ENCODE measurements around the gene PDZD4. TPM values are rescaled to one million over a fixed set of nuclear protein-coding genes. Genes with fewer than 3 reads are reported as not detected.
A peak's percentile ranks its signal among the peaks of the same experiment; 100 is the strongest.

Gene PDZD4
- total RNA-seq, 1 donor: under 0.01 TPM

- H3K4me2 ChIP-seq (ENCODE audit: insufficient read depth, low read length): no peak overlapping the region
- H3K4me3 ChIP-seq (ENCODE audit: insufficient read depth, low read length): no peak overlapping the region
- DNase-seq (ENCODE audit: insufficient read length, low spot score, missing footprints): peak; percentile 89
- TF ChIP-seq CTCF (IDR thresholded peaks at IDR 0.05; ENCODE audit: extremely low read depth, low read depth, low read length): no peak
- H2AFZ ChIP-seq (ENCODE audit: low read length): no peak overlapping the region
- H3K27ac ChIP-seq (ENCODE audit: low read depth, low read length): no peak overlapping the region
- H3K4me1 ChIP-seq (ENCODE audit: insufficient read depth, low read length): peaks cover 5% of the 10 kb centered on the region
- H3K79me2 ChIP-seq (ENCODE audit: insufficient read depth, low read length): peaks cover under 1% of the 10 kb centered on the region
- H4K20me1 ChIP-seq (ENCODE audit: insufficient read depth, low read length): peaks cover 5% of the 10 kb centered on the region
- H3K36me3 ChIP-seq (ENCODE audit: insufficient read depth, low read length): no peaks in the 10 kb centered on the region
- H3K27me3 ChIP-seq (ENCODE audit: insufficient read depth, low read length): no peaks in the 10 kb centered on the region
- no peaks in the 10 kb centered on the region for H3K9me3 ChIP-seq (ENCODE audit: low read depth, low read length)
Measured at GRCh38 chrX:153769865-153770600, 60.3 kb downstream of the PDZD4 start.

- Histone ChIP-seq H3K79me2 (ENCODE audit: insufficient read depth, low read length) (peaks cover 6% of the 10 kb centered on the region), H3K4me3 (ENCODE audit: insufficient read depth, low read length) (no peak overlapping the region), H3K9me3 (ENCODE audit: low read depth, low read length) (no peaks in the 10 kb centered on the region), H3K4me1 (ENCODE audit: insufficient read depth, low read length) (peaks cover 5% of the 10 kb centered on the region), H3K4me2 (ENCODE audit: insufficient read depth, low read length) (no peak overlapping the region), H4K20me1 (ENCODE audit: insufficient read depth, low read length) (peaks cover 5% of the 10 kb centered on the region), H3K36me3 (ENCODE audit: insufficient read depth, low read length) (no peaks in the 10 kb centered on the region), H2AFZ (ENCODE audit: low read length) (no peak overlapping the region), H3K27ac (ENCODE audit: low read depth, low read length) (no peak overlapping the region), H3K27me3 (ENCODE audit: insufficient read depth, low read length) (no peaks in the 10 kb centered on the region)
- TF ChIP-seq CTCF (IDR thresholded peaks at IDR 0.05; ENCODE audit: extremely low read depth, low read depth, low read length): no peak
- DNase-seq (ENCODE audit: insufficient read length, low spot score, missing footprints): peak; percentile 84
Measured at GRCh38 chrX:153769158-153769864, 61.0 kb downstream of the PDZD4 start.

GRCh38 chrX:153768311-153769157 is 61.8 kb downstream of the PDZD4 start:
- Histone ChIP-seq H3K36me3 (ENCODE audit: insufficient read depth, low read length) (no peaks in the 10 kb centered on the region), H3K4me3 (ENCODE audit: insufficient read depth, low read length) (no peak overlapping the region), H3K9me3 (ENCODE audit: low read depth, low read length) (no peaks in the 10 kb centered on the region), H3K4me1 (ENCODE audit: insufficient read depth, low read length) (peaks cover 5% of the 10 kb centered on the region), H3K79me2 (ENCODE audit: insufficient read depth, low read length) (peaks cover 6% of the 10 kb centered on the region), H3K27me3 (ENCODE audit: insufficient read depth, low read length) (no peaks in the 10 kb centered on the region), H3K4me2 (ENCODE audit: insufficient read depth, low read length) (no peak overlapping the region), H4K20me1 (ENCODE audit: insufficient read depth, low read length) (peaks cover 9% of the 10 kb centered on the region), H3K27ac (ENCODE audit: low read depth, low read length) (no peak overlapping the region), H2AFZ (ENCODE audit: low read length) (no peak overlapping the region)
- no peak for TF ChIP-seq CTCF (IDR thresholded peaks at IDR 0.05; ENCODE audit: extremely low read depth, low read depth, low read length)
- peak; percentile 75 for DNase-seq (ENCODE audit: insufficient read length, low spot score, missing footprints)

All from osteoblast (primary cell).